Skin epidermis (tissue), 12 donors: ENCODE measurements around the gene BSDC1.
"Not testable (repeated sequence)": the region's sequence is repeated elsewhere in the genome, so short reads cannot be mapped to it uniquely, and the experiment has no call there.

Experiments used
- H3K27ac ChIP-seq, 21 experiments: fragments of 200-600 bp; sonication (generic) in 11 of 21; one replicate each; pipeline ENCODE4 v1.5.0; 2020; ENCODE audit warnings: mild to moderate bottlenecking in 3 of 21, inconsistent platforms in 2 of 21, moderate library complexity in 2 of 21
- H3K4me3 ChIP-seq, 7 experiments: fragments of 200-600 bp; sonication (generic) in 2 of 7; one replicate each; pipeline ENCODE4 v1.5.0; 2020; ENCODE audit warnings: inconsistent platforms in 2 of 7, mild to moderate bottlenecking in 2 of 7, moderate library complexity in 1 of 7

The BSDC1 gene, protein sequence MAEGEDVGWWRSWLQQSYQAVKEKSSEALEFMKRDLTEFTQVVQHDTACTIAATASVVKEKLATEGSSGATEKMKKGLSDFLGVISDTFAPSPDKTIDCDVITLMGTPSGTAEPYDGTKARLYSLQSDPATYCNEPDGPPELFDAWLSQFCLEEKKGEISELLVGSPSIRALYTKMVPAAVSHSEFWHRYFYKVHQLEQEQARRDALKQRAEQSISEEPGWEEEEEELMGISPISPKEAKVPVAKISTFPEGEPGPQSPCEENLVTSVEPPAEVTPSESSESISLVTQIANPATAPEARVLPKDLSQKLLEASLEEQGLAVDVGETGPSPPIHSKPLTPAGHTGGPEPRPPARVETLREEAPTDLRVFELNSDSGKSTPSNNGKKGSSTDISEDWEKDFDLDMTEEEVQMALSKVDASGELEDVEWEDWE

DNA sequence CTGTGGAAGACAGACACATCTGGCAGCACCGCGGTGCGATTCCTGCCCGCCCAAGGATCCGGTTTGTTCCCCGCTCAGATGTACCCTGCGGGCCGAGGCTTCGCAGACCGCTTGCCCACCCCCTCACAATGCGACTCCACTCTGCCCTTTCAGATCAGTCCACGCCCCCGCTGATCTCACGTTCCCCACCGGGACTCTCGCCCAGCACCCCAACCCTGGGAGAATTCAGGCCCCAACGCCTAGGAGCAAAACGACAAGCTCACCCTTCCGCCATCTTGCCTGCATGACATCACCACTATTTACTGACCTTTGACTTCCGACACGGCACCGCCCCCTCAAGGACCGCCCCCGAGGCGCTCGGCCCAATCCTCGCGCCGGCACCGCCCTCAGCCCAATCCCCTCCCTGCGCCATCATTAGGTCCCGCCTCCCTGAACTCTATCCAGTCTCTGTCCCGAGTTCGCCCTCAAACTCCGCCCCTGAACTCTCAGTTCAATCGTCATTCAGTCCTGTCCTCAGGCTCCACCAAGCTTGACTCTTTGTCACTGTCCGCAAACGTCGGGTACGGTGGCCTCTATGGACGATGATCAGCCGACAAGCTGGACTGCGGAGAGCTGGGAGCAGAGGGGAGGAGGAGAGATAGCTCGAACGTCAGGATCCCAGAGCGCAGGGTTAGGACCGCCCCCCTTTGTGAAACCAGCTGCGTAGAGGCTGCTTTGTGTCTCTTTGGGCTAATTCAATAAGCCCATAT lies at the start of gene BSDC1:
Gene BSDC1, minus strand, starts transcription at position 301 of the 749 bp plus-strand sequence. Its CDS starts 27 bp downstream, at position 274.
- H3K4me3 ChIP-seq, result peak within 1 kb of the TSS; percentile 65 to 87 (median 76)
- H3K27ac ChIP-seq, result peak within 1 kb of the TSS; percentile 54 to 97 (median 88)

DNA sequence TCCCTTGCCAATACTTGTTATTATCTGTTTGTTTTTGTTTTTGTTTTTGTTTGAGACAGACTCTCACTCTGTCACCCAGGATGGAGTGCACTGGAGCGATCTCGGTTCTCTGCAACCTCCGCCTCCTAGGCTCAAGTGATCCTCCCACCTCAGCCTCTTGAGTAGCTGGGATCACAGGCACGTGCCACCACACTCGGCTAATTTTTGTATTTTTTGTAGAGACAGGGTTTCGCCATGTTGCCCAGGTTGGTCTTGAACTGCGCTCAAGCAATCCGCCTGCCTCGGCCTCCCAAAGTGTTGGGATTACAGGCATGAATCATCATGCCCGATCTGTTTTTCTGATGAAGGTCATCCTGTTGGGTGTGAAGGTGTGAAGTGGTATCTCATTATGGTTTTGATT lies 47.2 kb upstream of the BSDC1 start:
- not testable (repeated sequence) for H3K27ac ChIP-seq, H3K4me3 ChIP-seq

DNA sequence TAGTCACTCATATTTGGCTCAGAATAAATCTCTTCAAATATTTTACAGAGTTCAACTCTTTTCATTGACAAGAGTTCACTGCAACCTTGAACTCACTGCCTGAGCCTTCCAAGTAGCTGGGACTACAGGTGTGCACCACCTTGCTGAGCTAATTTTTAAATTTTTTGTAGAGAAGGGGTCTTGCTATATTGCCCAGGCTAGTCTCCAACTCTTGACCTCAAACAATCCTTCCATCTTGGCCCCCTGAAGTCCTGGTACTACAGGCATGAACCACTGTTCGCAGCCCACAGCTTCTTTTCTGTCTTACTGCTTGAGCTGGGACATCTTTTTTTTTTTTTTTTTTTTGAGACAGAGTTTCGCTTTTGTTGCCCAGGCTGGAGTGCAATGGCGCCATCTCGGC lies 44.5 kb upstream of the BSDC1 start:
- not testable (repeated sequence) for H3K4me3 ChIP-seq, H3K27ac ChIP-seq

DNA sequence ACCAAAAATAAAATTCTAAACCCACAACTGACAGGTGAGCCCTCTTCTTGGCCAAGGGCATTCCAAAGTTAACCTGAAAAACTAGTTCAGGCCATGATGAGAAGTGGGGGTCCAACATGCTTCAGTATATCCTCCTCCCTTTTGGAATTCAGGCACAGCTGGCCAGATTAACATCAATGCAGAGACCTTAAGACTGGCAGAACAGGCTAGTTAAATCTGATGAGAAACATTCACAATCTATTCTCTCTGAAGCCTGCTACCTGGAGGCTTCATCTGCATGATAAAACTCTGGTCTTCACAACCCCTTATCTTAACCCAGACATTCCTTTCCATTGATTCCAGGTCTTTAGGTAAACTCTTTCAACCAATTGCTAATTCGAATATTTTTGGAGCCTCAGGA lies 43.9 kb upstream of the BSDC1 start:
- Histone ChIP-seq H3K4me3 (no peak overlapping the region), H3K27ac (no peak overlapping the region)

DNA sequence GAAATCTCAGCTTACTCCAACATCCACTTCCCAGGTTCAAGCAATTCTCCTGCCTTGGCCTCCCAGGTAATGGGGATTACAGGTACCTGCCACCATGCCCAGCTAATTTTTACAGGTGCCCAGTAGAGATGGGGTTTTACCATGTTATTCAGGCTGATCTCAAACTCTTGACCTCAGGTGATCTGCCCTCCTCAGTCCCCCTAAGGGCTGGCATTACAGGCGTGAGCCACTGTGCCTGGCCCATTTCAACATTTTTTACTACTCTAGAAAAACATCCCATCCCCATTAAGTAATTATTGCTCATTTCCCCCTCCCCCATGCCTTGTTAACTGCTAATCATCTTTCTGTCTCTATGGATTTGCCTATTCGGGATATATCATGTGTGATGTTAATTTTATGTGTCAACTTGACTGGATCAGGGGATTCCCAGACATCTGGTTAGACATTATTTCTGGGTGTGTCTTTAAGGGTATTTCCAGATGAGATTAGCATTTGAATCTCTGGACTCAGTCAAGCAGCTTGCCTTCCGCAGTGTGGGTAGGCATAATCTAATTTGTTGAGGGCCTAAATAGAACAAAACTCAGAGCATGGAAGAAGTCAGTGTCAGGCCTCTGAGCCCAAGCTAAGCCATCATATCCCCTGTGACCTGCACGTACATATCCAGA lies 37.6 kb upstream of the BSDC1 start:
- Histone ChIP-seq H3K4me3 (no peak overlapping the region), H3K27ac (no peak overlapping the region)

DNA sequence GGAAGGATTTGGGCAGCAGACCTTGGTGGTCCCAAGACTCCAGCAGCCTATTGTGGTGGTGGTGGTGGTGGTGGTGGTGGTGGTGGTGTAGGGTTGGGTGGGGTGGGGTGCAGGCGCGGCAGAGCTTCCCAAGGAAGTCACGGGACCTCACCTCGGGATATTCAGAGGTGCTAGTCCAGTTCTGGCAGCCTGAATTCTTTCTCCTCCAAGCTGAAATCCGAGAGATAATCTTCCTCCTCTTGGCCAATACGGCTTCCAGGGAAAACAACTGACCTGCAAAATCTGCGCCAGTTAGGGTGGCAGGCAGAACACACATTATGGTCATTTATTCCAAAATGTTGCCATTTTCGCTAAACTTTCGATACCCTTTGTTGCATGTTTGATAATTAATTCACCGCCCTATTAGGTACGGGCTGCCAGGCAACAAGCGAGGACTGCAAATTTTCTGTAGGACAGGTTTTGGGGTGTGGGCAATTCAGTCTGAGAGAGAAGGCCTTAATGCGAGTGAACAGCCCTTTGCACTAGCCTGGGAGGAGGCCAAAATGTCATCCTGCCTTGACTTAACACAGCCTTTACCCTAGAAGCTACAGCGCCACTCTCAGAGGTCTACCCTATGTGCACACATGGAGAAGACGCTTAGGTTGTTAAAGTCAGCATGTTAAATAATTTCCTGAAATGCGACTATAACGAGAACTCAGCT lies 33.2 kb upstream of the BSDC1 start:
- peak overlapping the region in 1 of 21 experiments; percentile 18 for H3K27ac ChIP-seq

DNA sequence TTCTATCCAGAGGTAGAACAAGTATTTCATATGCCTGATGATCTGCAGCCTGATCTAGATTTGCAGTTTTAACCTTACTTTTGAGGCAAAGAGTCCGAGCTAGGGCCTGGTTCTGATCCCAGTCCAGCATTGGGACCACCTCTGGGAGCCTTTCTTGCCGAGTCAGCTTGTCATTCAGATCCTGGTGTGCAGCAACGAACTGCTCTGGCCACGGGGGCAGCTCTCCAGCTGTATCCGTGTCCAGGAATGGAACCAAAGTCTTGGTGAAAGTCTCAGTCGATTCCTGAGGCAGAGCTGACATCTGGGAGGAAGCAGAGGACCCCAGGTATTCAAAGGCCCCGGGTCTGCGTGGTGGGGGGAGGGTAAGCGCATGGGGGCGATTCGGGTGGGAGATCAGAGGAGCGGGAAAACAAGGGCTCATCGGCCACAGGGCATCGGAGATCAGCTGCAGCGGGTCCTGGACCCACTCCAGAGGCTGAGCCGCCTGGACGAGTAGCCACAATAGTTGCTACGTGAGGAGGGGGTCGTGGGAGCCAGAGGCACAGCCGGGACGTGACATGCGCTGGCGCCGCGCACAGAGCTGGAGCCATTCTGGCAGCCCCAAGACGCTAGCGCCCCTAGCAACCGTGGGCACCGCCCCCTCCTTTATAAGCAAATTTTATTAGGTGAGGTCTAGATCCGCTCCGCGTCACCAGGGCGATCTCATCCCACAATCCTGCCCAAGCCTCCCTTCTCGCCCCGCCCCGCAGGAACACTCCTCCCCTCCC lies 32.4 kb upstream of the BSDC1 start:
- peak overlapping the region in 5 of 7 experiments; percentile 9 to 29 (median 23) for H3K4me3 ChIP-seq
- peak overlapping the region in 1 of 21 experiments; percentile 18 for H3K27ac ChIP-seq

More for the DNA sequence above, 33.2 kb upstream of the BSDC1 start:
- peak overlapping the region in 3 of 7 experiments; percentile 23 to 29 (median 26) for H3K4me3 ChIP-seq

DNA sequence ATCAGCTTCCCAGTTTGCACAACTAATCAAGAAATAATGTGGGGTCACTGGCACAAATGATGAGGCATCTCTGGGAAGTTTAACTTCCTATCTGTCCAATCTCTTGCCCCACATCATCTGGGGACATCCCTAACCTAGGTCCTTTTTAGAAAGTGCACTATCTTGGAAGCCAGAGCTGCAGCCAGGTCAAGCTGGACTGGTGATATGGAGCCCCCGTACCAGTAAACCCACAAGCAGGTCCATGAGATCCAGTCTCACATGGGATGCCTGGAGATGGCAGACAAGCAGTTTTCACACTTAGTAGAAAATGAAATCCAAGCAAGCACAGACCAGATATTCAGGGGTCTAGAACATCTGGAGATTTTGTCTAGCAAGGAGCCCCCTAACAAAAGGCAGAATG lies 27.5 kb upstream of the BSDC1 start:
- H3K27ac ChIP-seq, result no peak overlapping the region
- no peak overlapping the region for H3K4me3 ChIP-seq

DNA sequence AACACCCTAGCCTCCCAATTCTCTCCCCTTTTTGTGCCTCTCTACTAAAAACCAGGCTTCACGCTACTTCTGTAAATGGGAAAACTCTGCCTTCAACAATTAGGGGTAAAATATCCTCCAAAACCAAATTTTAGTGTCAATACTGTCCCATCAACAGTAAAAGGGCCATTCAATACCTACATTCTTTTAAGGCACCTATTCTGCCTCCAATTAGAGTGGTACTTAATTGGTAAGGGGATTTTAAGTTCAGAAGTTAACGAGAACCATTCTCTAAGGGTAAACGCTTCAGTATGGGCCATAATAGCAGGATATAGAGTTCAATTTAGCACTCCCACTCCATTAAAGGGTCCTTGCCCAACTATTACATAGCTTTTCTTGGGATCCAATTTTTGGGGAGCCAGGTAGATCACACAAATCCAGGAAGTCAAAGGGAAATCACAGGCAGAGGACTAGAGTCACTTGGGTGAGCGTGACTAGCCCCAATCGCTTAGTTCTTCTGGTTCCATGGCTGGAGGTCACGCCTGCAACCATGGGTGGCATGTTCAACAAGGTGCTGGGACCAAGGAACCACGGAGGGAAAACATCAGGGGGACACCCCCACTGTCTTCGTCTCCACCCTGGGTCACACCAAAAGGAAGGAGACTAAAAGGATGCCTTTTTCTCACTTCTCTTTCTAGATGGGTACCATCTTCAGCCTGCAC lies 20.1 kb upstream of the BSDC1 start:
- H3K4me3 ChIP-seq, result no peak overlapping the region
- no peak overlapping the region for H3K27ac ChIP-seq

DNA sequence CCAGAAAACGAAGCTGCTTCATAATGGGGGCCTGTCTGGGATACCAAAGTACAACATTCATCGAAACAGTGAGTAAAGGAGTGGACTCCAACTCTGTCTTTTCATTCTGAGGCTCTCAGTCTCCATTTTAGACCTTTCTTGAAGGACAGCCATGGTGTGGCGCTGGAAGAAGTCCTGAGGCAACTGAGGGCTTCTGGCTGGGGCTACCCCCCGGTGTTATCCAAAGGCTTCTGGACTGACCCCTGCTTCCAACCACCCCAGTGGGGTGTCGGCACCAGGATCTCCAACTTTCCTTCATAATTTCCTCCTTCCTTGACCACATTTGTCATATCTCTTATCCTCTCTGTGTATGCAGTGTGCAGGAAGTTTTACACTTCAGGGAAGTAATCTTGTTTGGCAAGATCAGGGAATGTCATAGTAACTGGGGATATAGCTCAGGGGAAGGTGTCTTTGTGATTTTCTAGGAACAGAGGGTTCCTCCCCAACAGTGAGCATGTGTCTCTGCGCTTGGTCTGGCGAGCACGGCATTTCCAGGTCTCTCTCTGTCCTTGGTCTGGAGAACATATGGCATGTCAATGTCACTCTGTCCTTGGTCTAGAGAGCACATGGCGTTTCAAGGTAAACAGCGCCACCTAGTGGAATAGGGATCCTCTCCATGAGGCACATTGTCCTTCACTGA lies 19.4 kb upstream of the BSDC1 start:
- Histone ChIP-seq H3K4me3 (no peak overlapping the region), H3K27ac (no peak overlapping the region)

DNA sequence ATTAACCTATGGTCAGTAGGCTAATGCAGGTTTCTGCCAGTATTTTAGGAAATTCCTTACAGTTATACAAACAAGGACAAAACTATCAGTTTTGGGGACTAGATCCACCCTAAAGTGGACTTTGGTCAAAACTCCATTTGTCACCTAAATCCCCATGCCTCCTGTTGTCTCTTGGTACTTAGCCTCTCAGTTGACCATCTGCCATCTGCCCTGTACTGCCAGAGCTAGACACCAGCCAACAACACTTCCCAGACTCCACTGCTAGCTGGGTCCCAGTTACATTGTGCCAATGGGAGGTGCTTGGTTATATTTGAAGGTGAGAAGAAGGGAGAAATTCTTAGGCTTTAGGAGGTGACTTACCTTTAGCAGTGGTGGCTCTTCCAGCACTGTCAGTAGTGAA lies 17.0 kb upstream of the BSDC1 start:
- no peak overlapping the region for H3K4me3 ChIP-seq
- H3K27ac ChIP-seq, result no peak overlapping the region

DNA sequence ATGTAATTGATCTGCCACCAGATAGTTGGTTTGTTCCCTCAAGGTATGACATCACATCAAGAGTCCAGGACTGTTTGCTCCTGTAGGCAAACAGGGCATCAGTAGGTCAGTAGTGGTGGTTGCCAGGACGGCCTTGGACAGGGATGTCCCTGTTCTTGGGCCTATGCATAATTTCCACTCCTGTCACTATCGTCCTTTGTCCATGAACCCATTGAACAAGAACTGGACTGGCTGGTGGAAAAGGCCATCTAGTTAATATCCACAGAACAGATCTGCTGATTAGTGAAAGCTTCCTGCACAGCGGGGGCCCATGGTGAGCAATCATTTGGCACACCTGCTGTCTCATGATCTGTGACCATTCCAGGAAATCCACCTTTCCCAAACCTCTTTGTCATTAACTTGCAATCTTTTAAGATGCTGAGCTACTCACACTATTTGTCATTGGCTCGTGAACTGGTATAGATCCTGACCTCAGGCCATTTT lies 12.4 kb upstream of the BSDC1 start:
- H3K27ac ChIP-seq, result no peak overlapping the region
- no peak overlapping the region for H3K4me3 ChIP-seq

DNA sequence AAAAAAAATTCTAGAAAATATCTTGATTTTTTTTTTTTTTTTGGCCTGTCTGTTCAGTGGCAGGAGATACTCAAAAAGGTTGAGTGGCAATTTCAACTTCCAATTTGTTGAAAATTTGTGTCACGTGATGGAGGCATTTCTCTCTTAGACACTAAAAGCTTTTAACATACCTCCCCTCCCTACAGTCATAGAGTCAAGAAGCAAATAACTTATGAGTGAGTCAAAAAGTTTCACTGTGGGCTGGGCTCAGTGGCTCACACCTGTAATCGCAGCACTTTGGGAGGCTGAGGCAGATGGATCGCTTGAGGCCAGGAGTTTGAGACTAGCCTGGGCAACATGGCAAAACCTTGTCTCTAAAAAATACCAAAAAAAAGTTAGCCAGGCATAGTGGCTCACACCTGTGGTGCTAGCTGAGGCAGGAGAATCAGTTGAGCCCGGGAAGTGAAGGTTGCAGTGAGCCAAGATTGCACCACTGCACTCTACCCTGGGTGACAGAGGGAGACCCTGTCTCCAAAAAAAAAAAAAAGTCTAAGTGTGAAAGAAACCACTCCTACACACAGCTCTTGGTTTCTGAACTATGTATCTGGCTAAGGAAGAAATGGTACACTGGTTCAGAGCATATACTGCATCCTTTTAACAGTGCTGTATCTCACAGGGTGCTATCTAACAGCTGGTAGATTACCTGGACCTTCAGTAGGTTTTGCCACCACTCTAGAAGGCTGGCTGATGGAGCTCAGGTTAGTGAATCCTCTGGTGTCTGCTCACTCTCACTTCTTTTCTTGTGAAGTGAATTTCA lies 11.6 kb upstream of the BSDC1 start:
- no peak overlapping the region for H3K27ac ChIP-seq

DNA sequence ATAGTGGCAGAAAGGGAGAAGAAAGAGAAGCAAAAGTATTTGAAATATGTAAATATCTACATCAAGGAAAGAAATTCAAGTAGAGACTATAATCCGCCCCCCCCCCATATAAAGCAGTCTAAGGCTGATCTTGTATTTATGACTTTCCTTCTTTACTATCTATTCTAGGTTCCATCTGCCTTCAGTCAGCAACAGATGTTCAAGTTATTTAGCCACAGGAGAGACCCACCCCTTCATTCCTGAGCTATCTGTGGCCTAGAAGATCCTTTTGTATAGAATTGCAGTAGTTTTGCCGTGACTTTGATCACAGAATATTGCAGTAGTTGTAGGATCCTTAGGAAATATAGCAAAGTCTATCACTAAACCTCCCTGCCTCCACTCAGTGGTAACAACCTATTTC lies 10.7 kb upstream of the BSDC1 start:
- H3K4me3 ChIP-seq, result no peak overlapping the region

More for the DNA sequence above, 11.6 kb upstream of the BSDC1 start:
- no peak overlapping the region for H3K4me3 ChIP-seq

DNA sequence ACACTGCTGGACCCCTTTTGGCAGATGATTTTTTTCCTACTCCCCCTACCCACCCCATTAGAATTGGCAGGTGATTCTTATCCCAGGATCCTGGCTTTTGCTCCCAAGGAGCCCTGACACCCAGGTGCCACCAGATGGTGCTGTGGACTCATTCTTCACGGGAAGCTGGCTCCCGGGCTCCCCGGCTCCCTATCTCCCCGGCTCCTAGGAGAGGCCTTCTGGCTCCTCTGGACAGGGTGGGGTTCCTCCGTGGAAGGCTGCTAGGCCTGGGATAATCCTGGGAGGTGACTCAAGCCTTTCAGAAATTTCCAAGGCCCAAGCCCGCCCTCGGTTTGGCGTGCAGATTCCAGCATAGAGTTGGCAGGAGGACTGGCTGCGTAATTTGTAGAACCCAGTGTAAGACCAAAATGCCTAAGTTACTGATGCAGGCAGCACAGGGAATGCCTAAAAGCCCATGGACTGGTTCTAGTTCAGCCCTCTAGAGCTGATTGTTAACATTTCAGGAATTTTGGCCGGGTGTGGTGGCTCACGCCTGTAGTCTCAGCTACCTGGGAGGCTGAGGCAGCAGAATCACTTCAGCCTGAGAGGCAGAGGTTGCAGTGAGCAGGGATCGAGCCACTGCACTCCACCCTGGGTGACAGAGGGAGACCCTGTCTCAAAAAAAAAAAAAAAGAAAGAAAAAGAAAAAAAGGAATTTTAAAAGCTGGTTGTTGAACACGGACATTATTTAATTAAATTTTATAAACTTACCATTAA lies 6.8 kb upstream of the BSDC1 start:
- Histone ChIP-seq H3K4me3 (no peak overlapping the region), H3K27ac (peak overlapping the region in 12 of 21 experiments; percentile 9 to 75 (median 49))

More for the DNA sequence above, 10.7 kb upstream of the BSDC1 start:
- no peak overlapping the region for H3K27ac ChIP-seq

DNA sequence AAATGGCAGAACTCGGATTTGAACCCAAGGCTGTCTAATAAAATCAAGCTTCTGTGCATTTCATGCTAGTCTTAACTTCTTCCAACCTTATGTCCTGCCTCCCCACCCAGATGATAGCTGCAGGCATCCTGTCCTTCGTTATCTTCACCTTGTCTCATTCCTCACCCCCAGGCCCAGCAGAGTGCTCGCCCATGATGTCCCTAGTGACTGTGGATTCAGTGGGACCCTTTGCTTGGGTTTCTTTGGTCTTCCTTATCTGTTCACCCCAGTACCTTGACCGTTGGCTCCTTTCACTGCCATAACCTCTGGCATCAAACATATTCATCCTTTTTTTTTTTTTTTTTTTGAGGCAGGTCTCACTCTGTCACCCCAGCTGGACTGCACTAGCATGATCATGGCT lies 5.6 kb upstream of the BSDC1 start:
- Histone ChIP-seq H3K4me3 (no peak overlapping the region), H3K27ac (no peak overlapping the region)
